HG03135 (cell line): ENCODE data around the gene PARD3B.

Experiments
- ATAC-seq: cut with Tn5 transposase; IDR thresholded peaks from one replicate; pipeline ENCODE4 v1.9.1; 2021; ENCODE audit warnings: mild to moderate bottlenecking, moderate library complexity; ENCODE audit not compliant: unreplicated experiment

PARD3B gene

DNA sequence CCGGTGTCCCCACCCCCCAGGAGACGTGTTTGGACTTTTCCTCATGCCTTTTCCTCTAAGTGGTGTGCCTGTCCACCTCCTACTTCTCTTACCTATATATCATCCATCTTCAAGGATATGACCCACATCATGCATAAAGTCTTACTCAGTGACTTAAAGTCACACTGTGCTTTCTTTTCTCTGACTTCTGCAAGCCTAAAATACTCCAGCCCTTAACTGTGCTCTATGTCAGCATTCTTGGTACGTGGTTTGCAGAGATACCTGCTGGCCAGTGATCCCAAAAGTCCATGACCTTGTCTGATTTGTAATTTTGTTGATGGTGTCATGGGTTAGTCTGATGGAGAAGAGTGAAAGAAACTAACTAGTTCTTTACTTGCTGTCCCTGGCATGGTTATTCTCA is 743.4 kb downstream of the PARD3B start:
- ATAC-seq: no peak

DNA sequence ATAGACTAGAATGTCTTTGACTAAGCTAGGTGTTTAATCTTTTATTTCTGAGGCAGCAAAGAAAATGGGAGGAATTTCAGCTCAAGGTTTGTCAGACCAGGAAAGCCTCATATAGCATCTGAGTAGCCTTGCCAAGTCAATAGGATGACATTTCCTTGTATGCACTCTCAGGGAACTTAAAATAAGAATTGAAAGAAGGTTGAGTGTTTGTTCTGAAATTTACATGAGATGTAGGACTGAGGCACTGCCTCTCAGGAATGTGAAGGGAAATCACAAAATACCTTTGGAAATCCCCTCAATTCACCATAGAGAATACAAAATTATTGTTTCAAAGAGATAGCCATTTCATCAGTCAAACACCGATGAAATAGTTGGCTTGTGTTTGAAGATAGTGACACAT is 745.0 kb downstream of the PARD3B start:
- no peak for ATAC-seq

DNA sequence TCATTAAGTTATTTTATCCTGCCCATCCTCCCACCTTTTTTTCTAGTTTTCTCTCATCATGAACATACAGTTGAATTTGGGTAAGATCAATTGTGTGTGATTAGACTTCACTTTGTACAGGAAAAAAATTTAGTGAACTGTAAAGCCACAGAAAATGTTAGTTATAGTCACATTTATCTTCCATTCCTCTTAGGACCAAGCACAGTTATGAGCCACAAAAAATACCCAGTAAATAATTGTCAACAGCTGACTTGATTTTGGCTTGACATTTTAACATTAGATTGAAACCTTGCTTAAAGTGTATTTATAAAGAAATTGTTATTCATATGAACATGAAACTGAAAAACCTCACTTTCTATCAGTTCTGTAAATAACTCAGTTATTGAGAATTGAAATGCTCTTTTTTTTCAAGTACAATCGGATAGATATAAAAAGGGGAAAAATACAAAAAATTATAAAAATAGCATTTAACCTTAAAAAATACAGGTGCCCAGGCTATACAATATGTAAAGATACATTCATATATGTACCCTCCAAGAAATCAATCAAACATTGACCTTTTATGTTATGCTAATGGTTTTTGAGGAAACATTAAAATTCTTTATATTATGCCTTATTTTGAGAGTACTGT is 747.5 kb downstream of the PARD3B start:
- no peak for ATAC-seq

DNA sequence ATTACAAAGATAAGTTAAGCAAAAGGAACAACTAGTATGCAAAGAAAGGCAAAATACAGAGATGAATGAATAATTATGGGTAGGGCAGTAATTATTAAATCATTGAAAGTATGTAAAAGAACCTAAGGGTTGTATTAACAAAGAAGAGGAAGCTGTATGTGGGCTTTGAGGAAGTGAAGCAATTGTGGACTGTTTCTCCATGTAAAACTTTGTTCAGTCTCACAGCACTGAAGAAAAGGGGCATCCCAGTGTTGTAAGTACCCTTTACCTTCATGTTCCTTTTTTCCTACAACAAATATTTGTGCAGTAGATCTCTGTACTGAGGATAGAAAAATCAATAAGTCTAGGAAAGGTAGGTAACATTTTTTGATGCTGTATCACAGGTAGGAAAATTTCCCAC is 748.3 kb downstream of the PARD3B start:
- no peak for ATAC-seq

DNA sequence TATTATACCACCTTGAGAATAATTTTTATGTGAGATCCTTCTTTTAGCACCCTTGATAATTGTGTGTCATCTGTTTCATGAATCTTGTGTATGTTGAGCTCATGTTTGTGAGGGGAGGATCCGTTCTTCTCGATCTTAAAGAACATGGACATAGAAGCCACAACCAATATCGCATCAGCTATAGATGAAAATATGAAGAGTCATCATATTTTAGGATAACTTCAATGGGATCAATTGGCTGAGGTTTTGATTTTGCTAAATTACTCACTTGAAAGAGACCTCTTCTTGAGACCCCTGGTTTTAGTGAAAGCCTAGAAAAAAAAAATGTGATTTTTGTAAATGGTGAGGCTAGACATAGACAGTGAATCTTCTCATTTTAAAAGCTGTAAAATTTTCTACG is 751.7 kb downstream of the PARD3B start:
- no peak for ATAC-seq

DNA sequence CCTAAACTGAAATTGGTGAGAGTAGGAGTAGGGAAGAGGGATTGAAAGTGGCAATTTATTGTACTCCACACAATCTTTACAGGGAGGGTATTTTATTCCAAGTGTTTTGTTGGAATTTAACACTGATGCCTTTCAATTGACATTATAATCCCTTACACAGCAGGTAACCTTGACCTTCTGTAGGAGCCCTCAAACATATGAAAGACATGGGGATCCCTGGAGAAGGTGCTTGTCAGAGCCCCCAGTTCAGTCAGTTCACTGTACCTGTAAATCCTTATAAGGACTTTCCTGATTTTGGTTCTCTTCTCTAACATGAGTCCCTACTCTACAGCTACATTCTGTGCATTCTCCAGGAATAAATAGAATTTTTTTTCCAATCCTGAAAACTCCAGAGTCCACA is 752.1 kb downstream of the PARD3B start:
- ATAC-seq: no peak

DNA sequence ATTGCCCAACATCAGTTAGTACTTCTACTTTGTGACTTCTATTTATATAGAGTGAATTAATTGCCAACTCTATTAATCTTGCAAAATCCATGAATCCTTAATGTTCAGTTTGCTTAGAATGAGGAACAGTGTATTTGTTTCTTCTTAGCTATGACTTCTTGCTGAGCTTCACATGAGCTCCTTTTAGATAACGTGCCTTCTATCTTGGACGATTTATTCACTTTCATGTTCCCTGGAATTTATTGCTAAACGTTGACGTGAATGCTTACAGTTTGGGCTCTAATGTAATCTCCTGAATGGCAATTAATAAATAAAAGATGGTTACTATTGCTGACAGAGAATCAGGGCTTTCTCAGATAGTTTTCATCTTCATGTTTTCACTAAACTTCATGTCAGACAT is 752.6 kb downstream of the PARD3B start:
- ATAC-seq: no peak

DNA sequence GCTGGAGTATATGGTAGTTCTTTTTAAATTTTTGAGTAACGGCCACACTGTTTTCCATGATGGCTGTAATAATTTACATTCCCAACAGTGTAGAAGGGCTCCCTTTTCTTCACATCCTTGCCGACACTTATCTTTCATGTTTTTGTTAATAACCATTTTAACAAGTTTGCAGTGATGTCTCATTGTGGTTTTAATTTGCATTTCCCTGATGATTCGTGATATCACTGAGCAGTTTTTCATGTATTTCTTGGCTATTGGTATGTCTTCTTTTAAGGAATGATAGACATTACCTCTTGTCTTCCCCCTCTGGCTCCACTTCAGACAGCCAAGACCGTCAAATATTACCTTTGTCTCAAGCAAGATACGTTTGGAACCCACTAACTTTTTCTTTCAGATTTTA is 765.9 kb downstream of the PARD3B start:
- no peak for ATAC-seq

DNA sequence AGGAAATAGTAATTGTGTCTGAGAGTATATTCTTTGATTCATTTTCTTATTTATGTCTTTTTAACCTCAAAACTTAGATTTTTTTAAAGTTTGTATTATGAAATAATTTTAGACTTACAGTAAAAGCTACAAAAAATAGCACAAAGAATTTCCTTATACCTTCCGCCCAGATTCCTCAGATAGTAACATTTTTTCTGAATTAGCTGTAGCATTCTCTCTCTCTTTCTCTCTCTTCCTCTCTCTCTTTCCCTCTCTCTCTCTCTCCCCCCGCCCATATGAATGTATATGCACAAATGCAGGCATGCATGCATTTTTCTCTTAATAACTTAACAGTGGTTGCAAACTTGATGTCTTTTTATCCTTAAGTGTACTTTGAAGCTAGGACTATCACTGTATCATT is 776.0 kb downstream of the PARD3B start:
- no peak for ATAC-seq

DNA sequence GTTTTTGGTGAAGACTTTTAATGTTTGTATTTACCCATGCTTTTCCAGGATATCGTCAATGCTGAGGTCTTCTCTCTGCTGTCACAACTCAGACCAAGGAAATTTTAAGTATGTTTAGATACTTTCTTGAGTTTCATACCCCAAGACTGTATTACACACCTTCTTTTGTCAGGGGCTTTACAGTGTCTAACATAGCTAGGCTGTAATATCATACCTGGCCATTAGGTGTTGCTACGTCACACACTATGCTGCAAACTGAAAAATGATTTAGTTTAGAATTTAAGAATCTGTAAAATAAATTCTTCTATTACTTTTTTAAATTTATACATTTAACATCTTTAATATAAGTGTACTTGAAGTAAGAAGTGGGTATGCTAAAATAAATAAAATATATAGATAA is 778.7 kb downstream of the PARD3B start:
- no peak for ATAC-seq

DNA sequence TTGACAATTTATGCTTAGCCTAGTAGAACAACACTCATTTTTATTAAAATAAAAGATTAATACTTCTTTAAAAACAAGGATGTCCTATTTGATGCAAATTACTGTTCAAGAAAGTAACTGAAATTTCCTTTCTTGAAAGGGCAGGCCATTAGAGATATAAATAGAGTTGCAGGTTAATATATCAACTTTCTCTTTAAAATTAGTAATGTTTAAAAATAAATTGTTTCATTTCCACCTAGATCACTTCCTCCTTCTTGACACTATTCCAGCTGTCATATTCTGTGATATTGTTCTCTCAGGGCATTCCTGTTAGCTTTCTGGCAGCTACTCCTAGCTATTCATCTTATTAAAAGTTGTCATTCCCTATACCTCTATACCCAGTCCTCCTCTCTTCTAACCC is 779.1 kb downstream of the PARD3B start:
- peak; percentile 75 for ATAC-seq

DNA sequence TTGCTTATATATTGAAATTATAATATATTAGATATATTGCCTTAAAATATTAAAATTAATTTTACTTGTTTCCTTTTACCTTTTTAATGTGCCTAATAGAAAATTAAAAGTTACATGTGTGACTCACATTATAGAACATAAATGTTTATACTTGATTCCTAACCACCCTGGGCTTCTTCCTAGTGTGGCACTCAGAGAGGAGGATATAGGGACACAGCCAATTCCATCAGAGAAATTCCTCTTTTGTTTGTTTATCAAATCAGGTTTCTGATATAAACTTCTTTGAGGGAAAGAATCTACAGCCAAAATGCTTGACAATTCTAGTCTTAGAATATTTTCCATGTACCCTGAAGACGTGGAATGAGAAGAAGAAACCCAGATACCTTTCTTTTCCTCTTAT is 788.1 kb downstream of the PARD3B start:
- no peak for ATAC-seq

DNA sequence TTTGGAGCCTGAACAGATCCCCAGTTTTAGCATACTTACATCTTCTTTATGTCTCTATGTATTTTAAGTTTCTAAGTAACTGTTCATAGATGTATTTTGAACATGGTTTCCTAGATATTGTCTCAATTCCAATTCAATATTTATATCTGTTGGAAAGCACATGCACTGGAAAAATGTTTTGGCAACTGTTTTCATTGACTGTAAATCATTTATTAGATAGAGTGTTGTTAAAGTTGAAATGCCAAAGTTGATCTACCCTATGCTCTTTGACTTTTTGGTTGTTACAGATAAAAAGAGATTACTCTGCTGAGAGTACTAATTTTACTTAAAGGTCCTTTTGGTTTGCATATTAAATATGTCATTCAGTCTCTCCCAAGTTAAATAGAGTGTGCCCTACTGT is 792.0 kb downstream of the PARD3B start:
- no peak for ATAC-seq

DNA sequence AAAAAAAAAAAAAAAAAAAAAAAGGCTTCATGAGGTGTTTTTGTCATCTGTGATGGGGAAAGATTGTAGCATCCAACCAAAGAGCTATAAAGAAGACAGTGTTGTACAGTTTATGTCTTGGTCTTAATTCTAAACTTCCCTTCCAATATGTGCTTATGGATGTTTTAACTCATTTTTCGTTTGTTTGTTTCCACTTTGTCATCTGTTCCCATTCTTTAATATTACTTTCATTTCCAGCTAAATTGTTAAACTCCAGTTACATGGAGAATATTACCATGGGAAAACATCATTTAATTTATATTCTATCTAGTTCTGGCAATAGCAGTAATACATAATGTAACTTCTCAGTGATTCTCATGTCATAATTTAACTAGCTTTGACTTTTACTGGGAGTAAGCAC is 792.9 kb downstream of the PARD3B start:
- no peak for ATAC-seq

DNA sequence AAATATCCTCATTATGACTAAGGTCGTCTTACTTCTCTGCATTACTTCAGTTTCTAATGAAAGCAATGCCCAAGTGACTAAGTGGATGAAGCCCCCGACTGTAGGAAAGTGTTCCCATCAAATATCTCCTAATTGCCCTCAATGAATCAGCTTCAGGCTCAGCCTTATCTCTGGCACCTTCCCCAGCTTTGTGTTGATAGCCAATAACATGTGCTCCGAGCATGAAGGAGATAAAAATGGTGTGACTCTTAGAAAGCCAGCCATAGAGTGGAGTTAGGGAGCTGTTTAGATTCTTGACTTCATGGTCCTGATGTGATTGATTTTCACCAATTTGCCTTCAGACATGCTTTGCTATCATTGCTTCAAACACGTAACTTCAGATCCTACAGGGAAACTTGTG is 797.8 kb downstream of the PARD3B start:
- no peak for ATAC-seq

DNA sequence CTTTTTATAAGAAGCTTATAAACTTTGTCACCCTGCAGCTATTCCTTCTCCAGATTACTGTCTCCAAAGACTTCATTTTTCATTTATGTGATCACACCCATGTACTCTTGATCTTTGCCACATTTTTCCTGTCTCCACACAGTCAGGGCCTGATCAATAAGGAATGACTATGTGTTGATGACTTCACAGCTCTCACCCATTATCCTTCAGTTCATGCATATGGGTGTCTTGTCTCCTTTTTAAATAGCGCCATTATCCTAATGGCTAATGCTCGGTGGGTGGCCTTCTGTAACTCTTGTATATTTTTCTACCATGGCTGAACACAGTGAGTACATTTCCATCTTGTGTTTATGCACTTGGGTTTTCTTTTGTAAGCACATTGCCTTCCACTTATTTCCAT is 801.4 kb downstream of the PARD3B start:
- no peak for ATAC-seq

DNA sequence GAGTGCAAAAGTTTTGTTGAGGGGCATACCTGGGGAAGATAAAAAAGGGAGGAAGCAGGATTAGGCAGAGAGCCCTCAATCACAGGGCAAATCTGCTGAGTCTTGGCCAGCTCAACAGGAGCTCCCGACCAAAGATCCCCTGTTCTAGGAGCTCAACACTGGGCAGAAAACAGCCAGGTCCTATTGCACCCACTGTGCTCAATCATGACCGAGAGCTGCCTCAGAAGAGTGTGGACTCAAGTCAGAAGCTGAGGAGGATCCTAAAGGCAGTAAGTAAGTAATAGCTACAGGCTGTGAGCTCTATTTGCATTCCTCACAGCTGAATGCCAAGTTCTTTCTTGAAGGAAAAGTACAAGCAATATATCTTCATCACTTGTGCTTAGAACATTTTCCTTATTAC is 802.6 kb downstream of the PARD3B start:
- ATAC-seq: no peak

DNA sequence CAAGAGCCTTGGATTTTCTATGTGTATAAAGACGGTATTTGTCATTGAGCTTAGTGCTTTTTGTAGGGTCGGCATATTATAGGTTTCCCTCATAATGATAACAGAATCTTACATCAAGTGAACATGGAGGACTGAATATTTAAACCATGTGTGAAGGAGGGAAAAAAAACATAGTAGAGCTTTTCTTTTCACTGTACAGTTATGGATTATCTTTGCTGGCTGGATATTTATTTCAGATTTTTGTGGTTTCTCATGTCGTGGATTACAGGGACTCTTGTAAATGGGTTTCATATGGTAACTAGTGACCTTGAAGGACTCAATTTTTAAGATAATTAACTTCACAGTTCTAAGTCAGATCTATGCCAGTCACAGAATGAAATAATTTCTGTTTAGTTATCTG is 806.8 kb downstream of the PARD3B start:
- ATAC-seq: no peak

DNA sequence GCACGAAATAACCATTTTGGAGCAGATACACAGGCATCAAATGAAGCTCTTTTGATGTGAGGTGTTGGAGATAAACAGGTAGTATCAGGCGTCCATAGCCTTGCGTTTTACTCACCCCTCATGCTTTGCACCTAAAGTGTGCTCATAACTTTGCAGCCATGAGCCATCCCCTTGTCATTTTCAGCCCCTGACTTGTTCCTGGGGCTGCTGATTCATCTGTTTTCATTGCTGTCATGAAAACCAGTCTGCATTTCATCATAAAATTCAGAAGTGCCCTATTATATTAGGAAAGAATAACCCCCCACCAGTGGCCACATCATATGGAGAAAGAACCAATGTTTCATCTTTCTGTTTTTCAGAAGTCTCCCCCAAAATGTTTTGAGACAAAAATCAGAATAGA is 807.3 kb downstream of the PARD3B start:
- no peak for ATAC-seq

DNA sequence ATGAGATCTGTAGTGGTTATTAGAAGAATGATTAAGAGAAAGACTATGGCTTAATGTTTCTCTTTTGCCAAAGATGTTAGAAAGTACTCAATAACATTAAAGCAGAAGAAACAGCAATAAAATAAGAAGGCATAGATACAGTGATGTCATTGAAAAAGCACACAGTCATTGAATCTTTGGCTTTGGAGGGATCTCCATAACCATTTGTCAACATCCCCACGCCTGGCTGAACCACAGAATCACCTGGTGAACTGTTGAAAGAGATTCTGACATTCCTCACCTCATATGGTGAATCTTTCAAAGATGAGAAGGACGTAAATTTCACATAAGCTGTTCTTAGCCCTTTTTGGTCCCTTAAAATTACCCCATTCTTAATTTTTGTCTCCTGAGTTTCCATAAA is 812.5 kb downstream of the PARD3B start:
- no peak for ATAC-seq

DNA sequence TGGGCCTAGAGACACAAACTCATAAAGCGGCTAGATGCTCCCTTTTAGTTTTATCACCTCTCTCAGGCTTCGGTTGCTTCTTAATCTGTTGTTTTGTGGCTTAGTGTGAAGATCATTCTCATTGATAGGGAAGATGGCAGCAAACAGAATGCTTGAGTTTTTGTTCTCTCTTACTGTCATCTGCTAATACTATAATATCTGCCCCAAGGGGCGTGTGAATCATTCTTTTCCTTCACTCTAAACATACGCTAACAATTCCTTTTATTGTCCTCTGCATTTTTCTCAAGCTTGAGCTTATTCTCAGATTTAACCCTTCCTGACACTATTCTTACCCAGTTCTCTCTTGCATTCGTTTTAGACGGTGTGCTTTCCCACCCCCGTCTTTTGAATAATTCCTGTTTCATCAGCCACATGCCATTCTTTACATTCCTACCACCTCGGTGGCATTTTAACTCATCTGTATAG is 813.1 kb downstream of the PARD3B start:
- ATAC-seq: no peak

DNA sequence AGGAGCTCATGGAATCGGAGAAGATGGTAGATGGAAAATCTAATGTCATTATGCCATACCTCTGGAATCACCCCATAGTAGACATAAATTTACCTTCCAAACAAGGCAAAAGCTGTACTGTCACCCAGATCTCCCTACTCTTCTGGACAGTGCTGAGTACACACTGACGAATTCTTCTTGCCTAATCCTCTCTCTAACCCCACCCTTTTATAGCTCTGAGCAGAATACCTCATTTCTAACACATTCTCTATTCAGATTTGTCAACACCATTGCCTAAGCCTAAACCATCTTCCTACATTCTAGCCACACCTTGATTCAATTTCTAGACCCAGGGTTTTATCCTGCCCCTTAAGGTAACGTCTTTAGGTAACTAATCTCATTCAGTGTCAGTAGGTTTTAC is 816.0 kb downstream of the PARD3B start:
- no peak for ATAC-seq

DNA sequence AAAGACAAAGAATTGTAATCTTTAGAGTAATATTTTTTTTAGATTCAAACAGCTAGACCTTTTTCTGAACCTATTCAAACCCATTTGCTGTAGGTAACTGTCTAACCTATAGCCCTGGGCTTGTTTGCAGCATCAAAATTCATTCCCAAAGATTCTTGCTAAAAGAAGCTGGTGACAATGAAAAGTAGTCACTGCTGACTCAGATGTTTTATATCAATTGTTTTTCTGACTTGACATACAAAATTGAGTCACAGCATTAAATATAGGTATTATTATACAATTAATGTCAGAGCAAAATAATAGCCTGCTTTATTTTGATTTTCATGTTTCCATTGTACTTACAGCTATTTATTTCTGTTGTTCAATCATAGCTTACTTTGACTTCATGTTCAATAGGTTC is 816.7 kb downstream of the PARD3B start:
- ATAC-seq: no peak

DNA sequence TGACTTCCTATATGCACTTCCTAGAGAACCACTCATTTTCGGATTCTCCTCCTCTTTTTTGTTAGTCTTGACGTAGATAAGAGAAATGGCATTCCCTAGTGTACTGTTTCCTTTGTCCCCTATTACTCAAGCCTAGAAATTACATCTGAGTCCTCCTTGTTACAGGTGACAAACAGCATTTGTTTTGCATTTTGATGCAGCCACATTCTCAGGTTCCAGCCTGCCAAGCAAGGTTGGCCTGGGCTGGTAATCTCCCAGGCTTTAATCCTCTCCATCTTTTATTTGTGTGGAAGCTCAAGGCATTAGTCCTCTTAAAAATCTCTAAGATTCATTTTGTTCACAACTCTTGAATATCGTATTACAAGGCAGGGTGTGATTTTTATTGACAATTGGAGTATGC is 819.0 kb downstream of the PARD3B start:
- no peak for ATAC-seq
